Measurements from ENCODE around the gene VIPR2. TPM values are rescaled to one million over a fixed set of nuclear protein-coding genes. Genes with fewer than 3 reads are reported as not detected.

VIPR2 gene
- total and polyA plus RNA-seq, 2 experiments from 2014 or later: 1.3 to 2.7 TPM

- H3K79me2 ChIP-seq (replicated peaks; ENCODE audit: insufficient read depth): no peaks in the 10 kb centered on the region
- no peaks in the 10 kb centered on the region for H3K4me1 ChIP-seq (ENCODE audit: insufficient read depth)
- H3K27me3 ChIP-seq (ENCODE audit: insufficient read depth): no peaks in the 10 kb centered on the region
- H3K36me3 Mint-ChIP-seq (ENCODE audit: low read depth): peaks cover 2% of the 10 kb centered on the region; the same call in 1 of the 3 replicates
- H3K27ac ChIP-seq (ENCODE audit: low read depth): no peak overlapping the region
- no peaks in the 10 kb centered on the region for H4K20me1 ChIP-seq (replicated peaks; ENCODE audit: insufficient read depth)
- H3K4me1 Mint-ChIP-seq: no peaks in the 10 kb centered on the region
- H3F3A ChIP-seq (replicated peaks; ENCODE audit: low read depth): no peaks in the 10 kb centered on the region
- no peak overlapping the region for H2AFZ ChIP-seq
- peaks cover 2% of the 10 kb centered on the region for H3K27me3 Mint-ChIP-seq (ENCODE audit: insufficient read depth, low read depth, poor library complexity)
- H3K27ac Mint-ChIP-seq: no peak overlapping the region
- TF ChIP-seq CTCF (conservative IDR thresholded peaks at IDR 0.05; ENCODE audit: low read depth in 2 of 2) (no peak), ZNF331 (CRISPR knock-in tag; IDR thresholded peaks at IDR 0.05; ENCODE audit: low read depth) (no peak), NANOG (IDR thresholded peaks at IDR 0.05; ENCODE audit: borderline replicate concordance) (no peak), REST (IDR thresholded peaks at IDR 0.05; ENCODE audit: unreplicated experiment) (no peak), ETS1 (IDR thresholded peaks at IDR 0.05) (no peak), CREB1 (CRISPR knock-in tag; IDR thresholded peaks at IDR 0.05; ENCODE audit: low read depth) (no peak), ZNF462 (CRISPR knock-in tag; IDR thresholded peaks at IDR 0.05) (no peak), POLR2AphosphoS5 (IDR thresholded peaks at IDR 0.05; ENCODE audit: low read depth) (no peak), JUNB (IDR thresholded peaks at IDR 0.05; ENCODE audit: unreplicated experiment) (no peak), EZH2 (IDR thresholded peaks at IDR 0.05; ENCODE audit: low read depth, unreplicated experiment) (no peak), STAT1 (IDR thresholded peaks at IDR 0.05; ENCODE audit: unreplicated experiment) (no peak), EZH2phosphoT487 (IDR thresholded peaks at IDR 0.05; ENCODE audit: unreplicated experiment) (no peak), ZNF114 (CRISPR knock-in tag; IDR thresholded peaks at IDR 0.05) (no peak)
- DNase-seq (ENCODE audit: low spot score) (no peak), ATAC-seq (no peak)
- H3K36me3 ChIP-seq (ENCODE audit: insufficient read depth): no peaks in the 10 kb centered on the region
- peaks cover 68% of the 10 kb centered on the region for H3K9me3 Mint-ChIP-seq
- H3K4me3 Mint-ChIP-seq: no peak overlapping the region
- H3K9me2 ChIP-seq (ENCODE audit: insufficient read depth): no peaks in the 10 kb centered on the region
- H3K4me2 ChIP-seq: no peak overlapping the region
- H3K4me3 ChIP-seq: no peak overlapping the region
Observed at GRCh38 chr7:159156436-159157245, 12.0 kb upstream of the VIPR2 start.

Measured in GM23338 (cell line).